H1 (cell line): ENCODE measurements around the gene TNFAIP8L3. TPM values are rescaled to one million over a fixed set of nuclear protein-coding genes. Genes with fewer than 3 reads are reported as not detected.

Experiments used
- CTCF ChIA-PET: fragments of 300-600 bp; sonication (Branson Sonifier 250); formaldehyde crosslinking; loops from one replicate; lab custom pipeline; 2021; ENCODE audit not compliant: partially characterized antibody; lab: Charles Lee
- POLR2A ChIA-PET: fragments of 300-600 bp; sonication (Branson Sonifier 250); formaldehyde crosslinking; loops from one replicate; lab custom pipeline; 2021; ENCODE audit warnings: inconsistent platforms; ENCODE audit not compliant: partially characterized antibody; lab: Charles Lee
- DNase-seq, 2 experiments: peaks; one replicate each; pipeline versions ENCODE4 v3.0.0 to v3.0.0-alpha.2; 2010 to 2022; ENCODE audit warnings: low spot score in 2 of 2, low read depth in 1 of 2, mixed read lengths in 1 of 2
- FAIRE-seq: peaks from 2 replicates; lab custom pipeline; 2011; peaks lifted over from hg19 to GRCh38; lab: Jason Lieb, UNC
- H2AFZ ChIP-seq: 2 replicates; pipeline ENCODE4 v1.8.1; 2012; ENCODE audit warnings: low read length, inconsistent platforms
- H2AK5ac ChIP-seq: 2 replicates; pipeline ENCODE4 v1.6.1; 2013; ENCODE audit warnings: low read depth, low read length
- H2BK120ac ChIP-seq: replicated peaks from 2 replicates; pipeline ENCODE3; 2013; ENCODE audit warnings: low read depth, low read length, inconsistent platforms
- H2BK12ac ChIP-seq: 2 replicates; pipeline ENCODE4 v1.6.1; 2013; ENCODE audit warnings: low read depth, low read length
- H2BK15ac ChIP-seq: 2 replicates; pipeline ENCODE4 v1.6.1; 2013; ENCODE audit warnings: low read length
- H2BK20ac ChIP-seq: 2 replicates; pipeline ENCODE4 v1.6.1; 2013; ENCODE audit warnings: low read length
- H2BK5ac ChIP-seq: 2 replicates; pipeline ENCODE4 v1.6.1; 2013; ENCODE audit warnings: low read depth, low read length
- H3K14ac ChIP-seq: 2 replicates; pipeline ENCODE4 v1.6.1; 2013; ENCODE audit warnings: inconsistent platforms; ENCODE audit not compliant: insufficient read length
- H3K18ac ChIP-seq: 2 replicates; pipeline ENCODE4 v1.6.1; 2013; ENCODE audit warnings: low read length; ENCODE audit errors: extremely low read depth
- H3K23ac ChIP-seq: 2 replicates; pipeline ENCODE4 v1.6.1; 2013; ENCODE audit warnings: inconsistent platforms; ENCODE audit not compliant: insufficient read length
- H3K23me2 ChIP-seq: 2 replicates; pipeline ENCODE4 v1.6.1; 2013; ENCODE audit warnings: low read depth, low read length
- H3K27ac ChIP-seq: 2 replicates; pipeline ENCODE4 v1.6.1; 2011; ENCODE audit warnings: low read depth, low read length, inconsistent platforms
- H3K27me3 ChIP-seq, 4 experiments: replicated peaks in 1 of 4; 1 replicate in 1 of 4; 2 replicates in 3 of 4; pipeline versions ENCODE4 v1.6.1 to v1.8.1; 2011 to 2013; ENCODE audit warnings: low read length in 3 of 4, mild to moderate bottlenecking in 3 of 4, inconsistent platforms in 2 of 4, mixed read lengths in 2 of 4, moderate library complexity in 1 of 4; ENCODE audit not compliant: control insufficient read depth in 3 of 4, insufficient read depth in 3 of 4; ENCODE audit errors: extremely low read depth in 1 of 4
- H3K36me3 ChIP-seq, 4 experiments: 2 replicates each; pipeline versions ENCODE4 v1.6.1 to v1.8.1; 2011 to 2013; ENCODE audit warnings: mild to moderate bottlenecking in 4 of 4, low read length in 3 of 4, moderate library complexity in 2 of 4, control low read depth in 1 of 4, inconsistent platforms in 1 of 4; ENCODE audit not compliant: insufficient read depth in 4 of 4, control insufficient read depth in 2 of 4
- H3K4ac ChIP-seq: replicated peaks from 2 replicates; pipeline ENCODE3; 2013; ENCODE audit warnings: low read length, low read depth, mixed read lengths, inconsistent platforms; ENCODE audit not compliant: insufficient read length
- H3K4me1 ChIP-seq, 4 experiments: replicated peaks in 1 of 4; 1 replicate in 1 of 4; 2 replicates in 3 of 4; pipeline versions ENCODE4 v1.6.1 to v1.8.1; 2011 to 2013; ENCODE audit warnings: low read length in 3 of 4, inconsistent platforms in 2 of 4, mixed read lengths in 1 of 4; ENCODE audit not compliant: insufficient read depth in 4 of 4, control insufficient read depth in 3 of 4
- H3K4me2 ChIP-seq, 2 experiments: 2 replicates each; pipeline versions ENCODE4 v1.6.1 to v1.8.1; 2011 to 2013; ENCODE audit warnings: low read depth in 2 of 2, low read length in 2 of 2, control low read depth in 1 of 2, inconsistent platforms in 1 of 2, mild to moderate bottlenecking in 1 of 2; ENCODE audit not compliant: insufficient read depth in 1 of 2
- H3K4me3 ChIP-seq, 4 experiments: fragments of 200-600, 300-600 bp in 1 of 4; sonication (generic), shearing (Covaris generic), sonication (Bioruptor Twin) in 1 of 4; 2 replicates each; pipeline versions ENCODE4 v1.5.1 to v1.8.1; 2011 to 2016; ENCODE audit warnings: low read length in 4 of 4, low read depth in 3 of 4, control low read depth in 2 of 4, inconsistent platforms in 2 of 4, mild to moderate bottlenecking in 2 of 4, mixed read lengths in 1 of 4, moderate library complexity in 1 of 4; ENCODE audit not compliant: insufficient read depth in 2 of 4; ENCODE audit errors: extremely low read depth in 1 of 4
- H3K56ac ChIP-seq: replicated peaks from 2 replicates; pipeline ENCODE3; 2013; ENCODE audit warnings: low read depth, mild to moderate bottlenecking, mixed read lengths, low read length, inconsistent platforms; ENCODE audit not compliant: insufficient read length
- H3K79me1 ChIP-seq: 2 replicates; pipeline ENCODE4 v1.6.1; 2013; ENCODE audit warnings: low read depth, low read length, control low read depth
- H3K79me2 ChIP-seq, 2 experiments: 2 replicates each; pipeline versions ENCODE4 v1.6.1 to v1.8.1; 2012 to 2013; ENCODE audit warnings: low read length in 2 of 2, mild to moderate bottlenecking in 2 of 2, inconsistent platforms in 1 of 2; ENCODE audit not compliant: insufficient read depth in 2 of 2, control insufficient read depth in 1 of 2
- H3K9ac ChIP-seq, 4 experiments: replicated peaks in 1 of 4; 1 replicate in 1 of 4; 2 replicates in 3 of 4; pipeline versions ENCODE4 v1.6.1 to v1.8.1; 2011 to 2013; ENCODE audit warnings: low read depth in 3 of 4, low read length in 3 of 4, control low read depth in 2 of 4, mild to moderate bottlenecking in 2 of 4, moderate library complexity in 2 of 4, inconsistent platforms in 1 of 4; ENCODE audit errors: extremely low read depth in 1 of 4
- H3K9me3 ChIP-seq, 2 experiments: 2 replicates each; pipeline versions ENCODE4 v1.6.1 to v1.8.1; 2012 to 2013; ENCODE audit warnings: mild to moderate bottlenecking in 2 of 2, moderate library complexity in 2 of 2, control low read depth in 1 of 2, inconsistent platforms in 1 of 2, low read depth in 1 of 2, low read length in 1 of 2, mixed read lengths in 1 of 2; ENCODE audit not compliant: insufficient read depth in 2 of 2
- H4K20me1 ChIP-seq, 2 experiments: replicated peaks in 1 of 2; 2 replicates each; pipeline versions ENCODE3 to v1.8.1; 2011 to 2013; ENCODE audit warnings: inconsistent platforms in 2 of 2, low read length in 2 of 2, mild to moderate bottlenecking in 1 of 2; ENCODE audit not compliant: insufficient read depth in 2 of 2, control insufficient read depth in 1 of 2
- H4K5ac ChIP-seq: 2 replicates; pipeline ENCODE4 v1.6.1; 2013; ENCODE audit warnings: low read length, low read depth, mixed read lengths, inconsistent platforms; ENCODE audit not compliant: insufficient read length
- H4K8ac ChIP-seq: 2 replicates; pipeline ENCODE4 v1.8.0; 2013; ENCODE audit warnings: mild to moderate bottlenecking, moderate library complexity, low read length, inconsistent platforms; ENCODE audit not compliant: insufficient read depth; ENCODE audit errors: extremely low read depth
- H4K91ac ChIP-seq: replicated peaks from 2 replicates; pipeline ENCODE3; 2013; ENCODE audit warnings: low read length, mixed read lengths, inconsistent platforms; ENCODE audit not compliant: insufficient read length
- CTBP2 ChIP-seq: IDR thresholded peaks from 2 replicates; pipeline ENCODE4 v1.7.0; 2011; ENCODE audit warnings: borderline replicate concordance, mild to moderate bottlenecking, moderate library complexity, mixed read lengths, low read length; ENCODE audit not compliant: insufficient read depth, insufficient read length
- POLR2AphosphoS5 ChIP-seq: IDR thresholded peaks from 2 replicates; pipeline ENCODE4 v1.6.1; 2011; ENCODE audit warnings: low read depth, low read length
- SP1 ChIP-seq: IDR thresholded peaks from 2 replicates; pipeline ENCODE4 v1.6.1; 2011; ENCODE audit warnings: low read depth, low read length
- WGBS, 2 experiments: shearing (Covaris generic) in 1 of 2; methylation state at CpG; one replicate each; pipeline versions ENCODE4 v1.1.6 to v1.1.7; 2013 to 2015; ENCODE audit warnings: low lambda C conversion rate in 2 of 2, mixed read lengths in 2 of 2, inconsistent platforms in 1 of 2, low coverage in 1 of 2, missing lambda C conversion rate in 1 of 2; ENCODE audit not compliant: insufficient replicate concordance in 2 of 2, insufficient coverage in 1 of 2, insufficient read length in 1 of 2; ENCODE audit errors: extremely low coverage in 1 of 2, missing lambda C conversion rate in 1 of 2; 5-methylcytosine and 5-hydroxymethylcytosine counted together
- polyA plus RNA-seq, 7 experiments: library from polyadenylated mRNA; depleted of rRNA in 3 of 7; stranded (reverse) in 5 of 7; unstranded in 2 of 7; fragments of >200 nt in 5 of 7; fragments of 200-250 nt in 2 of 7; gene quantifications; 1 replicate in 5 of 7; 2 replicates in 1 of 7; 4 replicates in 1 of 7; pipeline versions ENCODE4 v1.2.1 to v1.2.3, GENCODE V29; 2011 to 2013; ENCODE audit warnings: missing spikeins in 2 of 7, mixed read lengths in 2 of 7
- total RNA-seq: library from RNA; stranded (reverse); fragmentation: NEBNext Ultra II Directional; extraction: Animal tissue kit (Norgen Biotek cat#: 25700); gene quantifications from 2 replicates; pipeline ENCODE4 v1.2.1, GENCODE V29; 2021
- TF ChIP-seq, protein P1 (sequence below), 3 experiments: IDR thresholded peaks; 1 replicate in 2 of 3; 2 replicates in 1 of 3; pipeline versions ENCODE4 v1.5.1 to v1.6.1; 2011; ENCODE audit warnings: low read length in 3 of 3, mild to moderate bottlenecking in 3 of 3, inconsistent platforms in 2 of 3, low read depth in 1 of 3, moderate library complexity in 1 of 3; ENCODE audit not compliant: insufficient read depth in 1 of 3; ENCODE audit errors: control extremely low read depth in 1 of 3
- TF ChIP-seq, protein P2 (sequence below): IDR thresholded peaks from 2 replicates; pipeline ENCODE4 v1.6.1; 2012; ENCODE audit warnings: inconsistent platforms

The TNFAIP8L3 gene
- total and polyA plus RNA-seq, 2 of the 8 experiments (the other 6 are each of a cell fraction or from before 2014, with no cell fraction given), result 0.23 to 0.67 TPM

DNA sequence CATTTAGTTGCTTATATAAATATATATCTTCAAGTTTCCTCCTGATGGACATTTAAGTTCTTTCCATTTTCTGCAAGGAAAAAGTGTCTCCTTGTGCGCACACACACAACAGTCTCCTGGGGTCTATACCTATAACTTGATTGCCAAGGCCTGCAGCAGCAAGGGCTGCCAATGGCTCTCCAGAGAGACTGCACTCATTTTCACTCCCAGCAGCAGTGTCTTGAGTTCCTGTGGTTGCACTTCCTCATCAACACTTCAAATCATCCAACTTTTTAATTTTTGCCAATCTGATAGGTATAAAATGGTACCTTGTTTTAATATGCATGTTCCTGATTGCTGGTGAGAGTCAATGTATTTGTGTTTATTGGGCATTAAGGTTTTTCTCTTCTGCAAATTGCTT, 23.1 kb downstream of the TNFAIP8L3 start:
- no peak overlapping the region for H3K4me2 ChIP-seq
- WGBS, 2 experiments, result 83% methylated on average over 1 of the region's 1 CpG; no CpG with 5 or more reads in 1 of the 2 experiments
- TF ChIP-seq, protein P1, sequence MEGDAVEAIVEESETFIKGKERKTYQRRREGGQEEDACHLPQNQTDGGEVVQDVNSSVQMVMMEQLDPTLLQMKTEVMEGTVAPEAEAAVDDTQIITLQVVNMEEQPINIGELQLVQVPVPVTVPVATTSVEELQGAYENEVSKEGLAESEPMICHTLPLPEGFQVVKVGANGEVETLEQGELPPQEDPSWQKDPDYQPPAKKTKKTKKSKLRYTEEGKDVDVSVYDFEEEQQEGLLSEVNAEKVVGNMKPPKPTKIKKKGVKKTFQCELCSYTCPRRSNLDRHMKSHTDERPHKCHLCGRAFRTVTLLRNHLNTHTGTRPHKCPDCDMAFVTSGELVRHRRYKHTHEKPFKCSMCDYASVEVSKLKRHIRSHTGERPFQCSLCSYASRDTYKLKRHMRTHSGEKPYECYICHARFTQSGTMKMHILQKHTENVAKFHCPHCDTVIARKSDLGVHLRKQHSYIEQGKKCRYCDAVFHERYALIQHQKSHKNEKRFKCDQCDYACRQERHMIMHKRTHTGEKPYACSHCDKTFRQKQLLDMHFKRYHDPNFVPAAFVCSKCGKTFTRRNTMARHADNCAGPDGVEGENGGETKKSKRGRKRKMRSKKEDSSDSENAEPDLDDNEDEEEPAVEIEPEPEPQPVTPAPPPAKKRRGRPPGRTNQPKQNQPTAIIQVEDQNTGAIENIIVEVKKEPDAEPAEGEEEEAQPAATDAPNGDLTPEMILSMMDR (IDR thresholded peaks at IDR 0.05; ENCODE audit: control extremely low read depth in 1 of 3, insufficient read depth in 1 of 3, low read depth in 1 of 3, low read length in 3 of 3), result no peak
- TF ChIP-seq, protein P2, sequence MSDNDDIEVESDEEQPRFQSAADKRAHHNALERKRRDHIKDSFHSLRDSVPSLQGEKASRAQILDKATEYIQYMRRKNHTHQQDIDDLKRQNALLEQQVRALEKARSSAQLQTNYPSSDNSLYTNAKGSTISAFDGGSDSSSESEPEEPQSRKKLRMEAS, result no peak
- TF ChIP-seq CTBP2 (no peak), SP1 (no peak), POLR2AphosphoS5 (no peak)

More for the DNA sequence above, 23.1 kb downstream of the TNFAIP8L3 start:
- CTCF ChIA-PET, result no interaction called here
- Histone ChIP-seq H2BK5ac (no peak overlapping the region), H4K5ac (no peak overlapping the region), H3K79me1 (no peaks in the 10 kb centered on the region), H4K91ac (no peak overlapping the region), H3K4me1 (peaks cover 0 to 2% (median 0%) of the 10 kb centered on the region in 4 experiments; a peak in 1 of 7 replicates), H4K20me1 (no peaks in the 10 kb centered on the region), H2BK20ac (no peak overlapping the region), H2BK12ac (no peak overlapping the region), H3K9ac (no peak overlapping the region), H3K36me3 (no peaks in the 10 kb centered on the region), H3K79me2 (no peaks in the 10 kb centered on the region), H3K23me2 (no peaks in the 10 kb centered on the region), H3K4me3 (no peak overlapping the region), H3K4ac (no peak overlapping the region), H3K27ac (no peak overlapping the region), H3K18ac (no peak overlapping the region), H2BK15ac (no peak overlapping the region), H2AFZ (no peak overlapping the region), H3K27me3 (no peaks in the 10 kb centered on the region), H4K8ac (no peak overlapping the region), H2BK120ac (no peak overlapping the region), H3K9me3 (no peaks in the 10 kb centered on the region), H2AK5ac (no peak overlapping the region), H3K56ac (no peak overlapping the region), H3K14ac (no peak overlapping the region), H3K23ac (no peak overlapping the region)
- POLR2A ChIA-PET, result no interaction called here
- no peak for DNase-seq
- FAIRE-seq, result no peak
